Subcutaneous preadipocyte (primary cell): Measurements from ENCODE around the gene RNF224. TPM values are rescaled to one million over a fixed set of nuclear protein-coding genes. Genes with fewer than 3 reads are reported as not detected.

Experiments used
- total RNA-seq: library from RNA; depleted of rRNA; stranded (reverse); fragments of >200 nt; gene quantifications from 2 replicates; pipeline ENCODE4 v1.2.3, GENCODE V29; 2012

RNF224 gene
- total RNA-seq, 1 donor = not detected

Other genes with a start within 250 kb of the RNF224 start
- 0.59 and 4.8 TPM in 2 replicates for gene PTGDS, start 250.0 kb upstream of the RNF224 start, total RNA-seq
- under 0.01 and 0.37 TPM in 2 replicates for gene LCNL1, start 244.5 kb upstream of the RNF224 start, total RNA-seq
- 13.9 and 14.3 TPM in 2 replicates for gene PAXX, start 235.1 kb upstream of the RNF224 start, total RNA-seq
- gene CLIC3, start 230.9 kb upstream of the RNF224 start, total RNA-seq = 0.20 and 0.73 TPM in 2 replicates
- gene ABCA2, start 199.3 kb upstream of the RNF224 start, total RNA-seq = 15.4 and 19.5 TPM in 2 replicates
- not detected in 2 replicates for gene FUT7, start 195.4 kb upstream of the RNF224 start, total RNA-seq
- gene NPDC1, start 181.3 kb upstream of the RNF224 start, total RNA-seq = 18.8 and 24.3 TPM in 2 replicates
- gene ENTPD2, start 173.4 kb upstream of the RNF224 start, total RNA-seq = not detected in 2 replicates
- 6.6 and 8.2 TPM in 2 replicates for gene SAPCD2, start 156.9 kb upstream of the RNF224 start, total RNA-seq
- gene UAP1L1, start 150.0 kb upstream of the RNF224 start, total RNA-seq = 12.1 and 18.8 TPM in 2 replicates
- gene MAN1B1, start 140.5 kb upstream of the RNF224 start, total RNA-seq = 45.5 and 52.2 TPM in 2 replicates
- gene DPP7, start 112.8 kb upstream of the RNF224 start, total RNA-seq = 77.2 and 112 TPM in 2 replicates
- gene GRIN1, start 88.3 kb upstream of the RNF224 start, total RNA-seq = not detected in 2 replicates
- not detected in 2 replicates for gene LRRC26, start 57.5 kb upstream of the RNF224 start, total RNA-seq
- gene TMEM210, start 55.4 kb upstream of the RNF224 start, total RNA-seq = 0.20 TPM in 1 of 2 replicates, not detected in the other
- gene ANAPC2, start 38.9 kb upstream of the RNF224 start, total RNA-seq = 23.5 and 28.7 TPM in 2 replicates
- gene SSNA1, start 38.8 kb upstream of the RNF224 start, total RNA-seq = 56.1 and 64.7 TPM in 2 replicates
- gene TPRN, start 26.8 kb upstream of the RNF224 start, total RNA-seq = 6.2 and 11.9 TPM in 2 replicates
- gene TMEM203, start 21.9 kb upstream of the RNF224 start, total RNA-seq = 32.0 and 34.6 TPM in 2 replicates
- gene NDOR1, start 21.8 kb upstream of the RNF224 start, total RNA-seq = 6.2 and 8.4 TPM in 2 replicates
- gene RNF208, start 5.3 kb upstream of the RNF224 start, total RNA-seq = not detected in 2 replicates
- 0.37 and 0.39 TPM in 2 replicates for gene CYSRT1, start 2.3 kb upstream of the RNF224 start, total RNA-seq
- not detected in 2 replicates for gene SLC34A3, start 3.4 kb downstream of the RNF224 start, total RNA-seq
- 230 and 358 TPM in 2 replicates for gene TUBB4B, start 13.8 kb downstream of the RNF224 start, total RNA-seq
- gene STPG3, start 23.8 kb downstream of the RNF224 start, total RNA-seq = not detected in 2 replicates
- 50.7 and 70.4 TPM in 2 replicates for gene NELFB, start 27.8 kb downstream of the RNF224 start, total RNA-seq
- 4.0 and 16.0 TPM in 2 replicates for gene TOR4A, start 50.2 kb downstream of the RNF224 start, total RNA-seq
- gene NRARP, start 74.8 kb downstream of the RNF224 start, total RNA-seq = 0.20 TPM in 1 of 2 replicates, not detected in the other
- gene EXD3, start 195.7 kb downstream of the RNF224 start, total RNA-seq = 4.0 and 4.3 TPM in 2 replicates
- gene NOXA1, start 195.9 kb downstream of the RNF224 start, total RNA-seq = 0.20 and 0.37 TPM in 2 replicates
- gene ENTPD8, start 213.9 kb downstream of the RNF224 start, total RNA-seq = not detected in 2 replicates
- 31.2 and 34.6 TPM in 2 replicates for gene NSMF, start 231.8 kb downstream of the RNF224 start, total RNA-seq